Measurements from ENCODE around the gene TFR2. TPM values are rescaled to one million over a fixed set of nuclear protein-coding genes. Genes with fewer than 3 reads are reported as not detected.

TFR2 gene
- total RNA-seq, 1 donor, result 1.2 TPM

- no peak overlapping the region for H3K4me3 ChIP-seq (ENCODE audit: low read depth, low read length)
- no peak for TF ChIP-seq CTCF (IDR thresholded peaks at IDR 0.05; ENCODE audit: insufficient read depth, low read length)
- no peak for DNase-seq (ENCODE audit: low read depth)
These were observed 40.7 kb downstream of the TFR2 start for GRCh38 chr7:100600730-100601038.

GRCh38 chr7:100599911-100600729 is 41.2 kb downstream of the TFR2 start:
- H3K4me3 ChIP-seq (ENCODE audit: low read depth, low read length), result no peak overlapping the region
- no peak for TF ChIP-seq CTCF (IDR thresholded peaks at IDR 0.05; ENCODE audit: insufficient read depth, low read length)
- no peak for DNase-seq (ENCODE audit: low read depth)

GRCh38 chr7:100598425-100598824 is 42.9 kb downstream of the TFR2 start:
- TF ChIP-seq CTCF (IDR thresholded peaks at IDR 0.05; ENCODE audit: insufficient read depth, low read length), result no peak
- DNase-seq (ENCODE audit: low read depth), result no peak
- no peak overlapping the region for H3K4me3 ChIP-seq (ENCODE audit: low read depth, low read length)

- H3K4me3 ChIP-seq (ENCODE audit: low read depth, low read length), result no peak overlapping the region
- DNase-seq (ENCODE audit: low read depth), result no peak
- no peak for TF ChIP-seq CTCF (IDR thresholded peaks at IDR 0.05; ENCODE audit: insufficient read depth, low read length)
These were observed 46.2 kb downstream of the TFR2 start for GRCh38 chr7:100595188-100595587.

- no peak for TF ChIP-seq CTCF (IDR thresholded peaks at IDR 0.05; ENCODE audit: insufficient read depth, low read length)
- DNase-seq (ENCODE audit: low read depth), result no peak
- H3K4me3 ChIP-seq (ENCODE audit: low read depth, low read length), result no peak overlapping the region
These were observed 49.8 kb downstream of the TFR2 start for GRCh38 chr7:100591596-100591995.

GRCh38 chr7:100590077-100590737 is 51.1 kb downstream of the TFR2 start:
- DNase-seq (ENCODE audit: low read depth), result no peak
- H3K4me3 ChIP-seq (ENCODE audit: low read depth, low read length), result no peak overlapping the region
- TF ChIP-seq CTCF (IDR thresholded peaks at IDR 0.05; ENCODE audit: insufficient read depth, low read length), result no peak
